SJSA1 (cell line): ENCODE results near the gene RIMOC1. TPM values are rescaled to one million over a fixed set of nuclear protein-coding genes. Genes with fewer than 3 reads are reported as not detected.

ENCODE experiments used
- DNase-seq, 2 experiments: peaks; one replicate each; pipeline ENCODE4 v3.0.0-alpha.2; 2015 to 2020; ENCODE audit warnings: low spot score in 2 of 2, low read depth in 1 of 2
- H3K27ac ChIP-seq: fragments of 250-450 bp; sonication (Bioruptor Pico); 2 replicates; pipeline ENCODE4 v1.5.1; 2020; ENCODE audit warnings: mild to moderate bottlenecking, moderate library complexity
- H3K27me3 ChIP-seq: fragments of 250-450 bp; sonication (Bioruptor Pico); replicated peaks from 2 replicates; pipeline ENCODE4 v1.5.1; 2020; ENCODE audit warnings: mild to moderate bottlenecking, moderate library complexity
- H3K36me3 ChIP-seq: fragments of 250-450 bp; sonication (Bioruptor Pico); 2 replicates; pipeline ENCODE4 v1.5.1; 2020; ENCODE audit warnings: mild to moderate bottlenecking
- H3K4me1 ChIP-seq: fragments of 250-450 bp; sonication (Bioruptor Pico); replicated peaks from 2 replicates; pipeline ENCODE4 v1.6.1; 2021; ENCODE audit warnings: mild to moderate bottlenecking
- H3K4me3 ChIP-seq: fragments of 250-450 bp; sonication (Bioruptor Pico); 2 replicates; pipeline ENCODE4 v1.5.1; 2020; ENCODE audit warnings: mild to moderate bottlenecking
- H3K9me3 ChIP-seq: fragments of 250-450 bp; sonication (Bioruptor Pico); replicated peaks from 2 replicates; pipeline ENCODE4 v1.5.1; 2020; ENCODE audit warnings: mild to moderate bottlenecking
- total RNA-seq: library from RNA; depleted of rRNA; stranded (reverse); fragments of >200 nt; shearing (Covaris generic); gene quantifications from 2 replicates; pipeline ENCODE4 v1.2.3, GENCODE V29; 2014; rRNA removed

Gene RIMOC1
- 15.3 and 19.9 TPM in 2 replicates for total RNA-seq

GRCh38 chr5:41903892-41904799 lies at the start of gene RIMOC1:
Gene RIMOC1, plus strand, starts transcription at chr5:41904344. Its CDS starts 24 bp downstream, at chr5:41904368.
- Histone ChIP-seq H3K36me3 (peaks cover 33% of the 10 kb centered on the region), H3K4me3 (peak within 1 kb of the TSS; percentile 59), H3K4me1 (peaks cover 8% of the 10 kb centered on the region), H3K9me3 (no peaks in the 10 kb centered on the region), H3K27me3 (no peaks in the 10 kb centered on the region), H3K27ac (peak within 1 kb of the TSS; percentile 45)
- DNase-seq: peak; percentile 99

GRCh38 chr5:41856644-41857491 lies 47.3 kb upstream of the RIMOC1 start:
- Histone ChIP-seq H3K27me3 (no peaks in the 10 kb centered on the region), H3K27ac (no peak overlapping the region), H3K4me3 (no peak overlapping the region), H3K4me1 (no peaks in the 10 kb centered on the region), H3K9me3 (no peaks in the 10 kb centered on the region), H3K36me3 (peaks cover 62% of the 10 kb centered on the region)
- DNase-seq: peak in 1 of 2 experiments; percentile 38

- Histone ChIP-seq H3K36me3 (peaks cover 60% of the 10 kb centered on the region), H3K4me1 (no peaks in the 10 kb centered on the region), H3K9me3 (no peaks in the 10 kb centered on the region), H3K4me3 (no peak overlapping the region), H3K27ac (no peak overlapping the region), H3K27me3 (no peaks in the 10 kb centered on the region)
- DNase-seq: no peak
Measured at GRCh38 chr5:41857989-41858388, 46.2 kb upstream of the RIMOC1 start.

- Histone ChIP-seq H3K4me3 (no peak overlapping the region), H3K9me3 (no peaks in the 10 kb centered on the region), H3K4me1 (no peaks in the 10 kb centered on the region), H3K27me3 (no peaks in the 10 kb centered on the region), H3K36me3 (peaks cover 51% of the 10 kb centered on the region), H3K27ac (no peak overlapping the region)
- DNase-seq: no peak
Measured at GRCh38 chr5:41858890-41859289, 45.3 kb upstream of the RIMOC1 start.

- no peaks in the 10 kb centered on the region for H3K27me3 ChIP-seq
- H3K27ac ChIP-seq: no peak overlapping the region
- peaks cover 26% of the 10 kb centered on the region for H3K36me3 ChIP-seq
- peaks cover 3% of the 10 kb centered on the region; the same call in 1 of the 2 replicates for H3K4me1 ChIP-seq
- no peak for DNase-seq
- no peaks in the 10 kb centered on the region for H3K9me3 ChIP-seq
- no peak overlapping the region for H3K4me3 ChIP-seq
Measured at GRCh38 chr5:41863871-41864486, 40.2 kb upstream of the RIMOC1 start.

GRCh38 chr5:41869151-41869723 lies 34.9 kb upstream of the RIMOC1 start:
- Histone ChIP-seq H3K4me1 (peaks cover 14% of the 10 kb centered on the region), H3K27me3 (no peaks in the 10 kb centered on the region), H3K9me3 (no peaks in the 10 kb centered on the region), H3K36me3 (no peaks in the 10 kb centered on the region), H3K27ac (peak overlapping the region; percentile 35; the same call in 1 of the 2 replicates), H3K4me3 (peak overlapping the region; percentile 61)
- peak in 1 of 2 experiments; percentile 49 for DNase-seq

GRCh38 chr5:41869724-41870626 lies 34.2 kb upstream of the RIMOC1 start, which contains the start of gene OXCT1:
Gene OXCT1, minus strand, starts transcription at chr5:41870425. Its CDS starts 67 bp downstream, at chr5:41870358.
- Histone ChIP-seq H3K9me3 (no peaks in the 10 kb centered on the region), H3K27ac (peak within 1 kb of the TSS; percentile 35), H3K4me1 (peaks cover 14% of the 10 kb centered on the region)

GRCh38 chr5:41870627-41871048 lies 33.5 kb upstream of the RIMOC1 start:
- peak overlapping the region; percentile 61 for H3K4me3 ChIP-seq
- peak overlapping the region; percentile 35 for H3K27ac ChIP-seq
- H3K36me3 ChIP-seq: no peaks in the 10 kb centered on the region
- no peaks in the 10 kb centered on the region for H3K9me3 ChIP-seq
- DNase-seq: no peak
- no peaks in the 10 kb centered on the region for H3K27me3 ChIP-seq
- H3K4me1 ChIP-seq: peaks cover 14% of the 10 kb centered on the region

More at GRCh38 chr5:41869724-41870626, 34.2 kb upstream of the RIMOC1 start, which contains the start of gene OXCT1:
- no peaks in the 10 kb centered on the region for H3K36me3 ChIP-seq
- peak; percentile 77 to 84 for DNase-seq
- H3K4me3 ChIP-seq: peak within 1 kb of the TSS; percentile 61
- no peaks in the 10 kb centered on the region for H3K27me3 ChIP-seq

GRCh38 chr5:41871852-41872251 lies 32.3 kb upstream of the RIMOC1 start:
- no peaks in the 10 kb centered on the region for H3K36me3 ChIP-seq
- H3K4me3 ChIP-seq: no peak overlapping the region
- peaks cover 14% of the 10 kb centered on the region for H3K4me1 ChIP-seq
- no peak overlapping the region for H3K27ac ChIP-seq
- H3K27me3 ChIP-seq: peaks cover 7% of the 10 kb centered on the region; the same call in 1 of the 2 replicates
- H3K9me3 ChIP-seq: no peaks in the 10 kb centered on the region
- DNase-seq: peak in 1 of 2 experiments; percentile 2

- Histone ChIP-seq H3K4me1 (peaks cover 7% of the 10 kb centered on the region), H3K27ac (no peak overlapping the region), H3K9me3 (no peaks in the 10 kb centered on the region), H3K36me3 (no peaks in the 10 kb centered on the region), H3K27me3 (peaks cover 13% of the 10 kb centered on the region), H3K4me3 (no peak overlapping the region)
- DNase-seq: no peak
Measured at GRCh38 chr5:41874512-41875060, 29.6 kb upstream of the RIMOC1 start.

- Histone ChIP-seq H3K4me3 (no peak overlapping the region), H3K4me1 (peaks cover 7% of the 10 kb centered on the region), H3K27ac (no peak overlapping the region), H3K27me3 (peaks cover 13% of the 10 kb centered on the region), H3K36me3 (no peaks in the 10 kb centered on the region), H3K9me3 (no peaks in the 10 kb centered on the region)
- no peak for DNase-seq
Measured at GRCh38 chr5:41875121-41875520, 29.0 kb upstream of the RIMOC1 start.

GRCh38 chr5:41876678-41877077 lies 27.5 kb upstream of the RIMOC1 start:
- H3K4me1 ChIP-seq: no peaks in the 10 kb centered on the region
- no peak for DNase-seq
- H3K27ac ChIP-seq: no peak overlapping the region
- no peak overlapping the region for H3K4me3 ChIP-seq
- no peaks in the 10 kb centered on the region for H3K36me3 ChIP-seq
- peaks cover 13% of the 10 kb centered on the region for H3K27me3 ChIP-seq
- H3K9me3 ChIP-seq: no peaks in the 10 kb centered on the region
